A549 (cell line): Measurements from ENCODE around the gene TRIM17.

Source experiments
- CTCF ChIP-seq: fragments of >200 bp; sonication (Bioruptor Twin); formaldehyde crosslinking; IDR thresholded peaks from 3 replicates; pipeline ENCODE4 v1.5.1; 2016
- POLR2A ChIP-seq: IDR thresholded peaks from 2 replicates; pipeline ENCODE4 v1.6.1; 2012; ENCODE audit warnings: mild to moderate bottlenecking, low read length

GRCh38 chr1:228399531-228400236, 17.0 kb downstream of the TRIM17 start:
- TF ChIP-seq POLR2A (no peak), CTCF (no peak)
